Stomach (tissue), 4 donors: ENCODE results near the gene LRRD1.

Experiments used
- EP300 ChIP-seq: sonication (generic); formaldehyde crosslinking; IDR thresholded peaks from one replicate; pipeline ENCODE4 v1.6.1; 2017; ENCODE audit warnings: antibody characterized with exemption
- POLR2A ChIP-seq, 4 donors: fragments of 450-650 bp; IDR thresholded peaks; one replicate each; pipeline ENCODE4 v1.6.1; 2016; ENCODE audit warnings: antibody characterized with exemption in 4 of 4, control low read depth in 2 of 4, mild to moderate bottlenecking in 1 of 4, moderate library complexity in 1 of 4
- POLR2AphosphoS5 ChIP-seq, 3 donors: sonication (generic); formaldehyde crosslinking; IDR thresholded peaks; one replicate each; pipeline ENCODE4 v1.6.1; 2016; ENCODE audit warnings: antibody characterized with exemption in 3 of 3
- TF ChIP-seq, protein P1 (sequence below), 7 experiments: fragments of 450-650 bp in 4 of 7; fragments of 200-600 bp in 3 of 7; sonication (generic) in 3 of 7; IDR thresholded peaks; one replicate each; pipeline ENCODE4 v1.5.1; 2016 to 2019; ENCODE audit warnings: antibody characterized with exemption in 7 of 7, control low read depth in 2 of 7, mild to moderate bottlenecking in 1 of 7

DNA sequence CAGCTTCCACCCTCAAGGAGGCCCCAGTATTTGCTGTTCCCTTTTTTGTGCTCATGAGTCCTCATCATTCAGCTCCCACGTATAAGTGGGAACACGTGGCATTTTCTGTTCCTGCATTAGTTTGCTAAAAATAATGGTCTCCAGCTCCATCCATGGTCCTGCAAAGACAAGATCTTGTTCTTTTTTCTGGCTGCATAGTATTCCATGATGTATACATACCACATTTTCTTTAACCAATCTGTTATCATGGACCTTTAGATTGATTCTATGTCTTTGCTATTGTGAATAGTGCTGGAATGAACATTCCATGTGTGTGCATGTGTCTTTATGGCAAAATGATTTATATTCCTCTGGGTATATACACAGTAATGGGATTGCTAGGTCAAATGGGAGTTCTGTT is 49.8 kb upstream of the LRRD1 start:
- TF ChIP-seq, protein P1, sequence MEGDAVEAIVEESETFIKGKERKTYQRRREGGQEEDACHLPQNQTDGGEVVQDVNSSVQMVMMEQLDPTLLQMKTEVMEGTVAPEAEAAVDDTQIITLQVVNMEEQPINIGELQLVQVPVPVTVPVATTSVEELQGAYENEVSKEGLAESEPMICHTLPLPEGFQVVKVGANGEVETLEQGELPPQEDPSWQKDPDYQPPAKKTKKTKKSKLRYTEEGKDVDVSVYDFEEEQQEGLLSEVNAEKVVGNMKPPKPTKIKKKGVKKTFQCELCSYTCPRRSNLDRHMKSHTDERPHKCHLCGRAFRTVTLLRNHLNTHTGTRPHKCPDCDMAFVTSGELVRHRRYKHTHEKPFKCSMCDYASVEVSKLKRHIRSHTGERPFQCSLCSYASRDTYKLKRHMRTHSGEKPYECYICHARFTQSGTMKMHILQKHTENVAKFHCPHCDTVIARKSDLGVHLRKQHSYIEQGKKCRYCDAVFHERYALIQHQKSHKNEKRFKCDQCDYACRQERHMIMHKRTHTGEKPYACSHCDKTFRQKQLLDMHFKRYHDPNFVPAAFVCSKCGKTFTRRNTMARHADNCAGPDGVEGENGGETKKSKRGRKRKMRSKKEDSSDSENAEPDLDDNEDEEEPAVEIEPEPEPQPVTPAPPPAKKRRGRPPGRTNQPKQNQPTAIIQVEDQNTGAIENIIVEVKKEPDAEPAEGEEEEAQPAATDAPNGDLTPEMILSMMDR (IDR thresholded peaks at IDR 0.05): no peak
- no peak for TF ChIP-seq POLR2AphosphoS5 (IDR thresholded peaks at IDR 0.05)
- TF ChIP-seq POLR2A (IDR thresholded peaks at IDR 0.05): no peak
- no peak for TF ChIP-seq EP300
